Measurements from ENCODE around the gene MAGEA8.
"Not testable (repeated sequence)": the region's sequence is repeated elsewhere in the genome, so short reads cannot be mapped to it uniquely, and the experiment has no call there.

The MAGEA8 gene

DNA sequence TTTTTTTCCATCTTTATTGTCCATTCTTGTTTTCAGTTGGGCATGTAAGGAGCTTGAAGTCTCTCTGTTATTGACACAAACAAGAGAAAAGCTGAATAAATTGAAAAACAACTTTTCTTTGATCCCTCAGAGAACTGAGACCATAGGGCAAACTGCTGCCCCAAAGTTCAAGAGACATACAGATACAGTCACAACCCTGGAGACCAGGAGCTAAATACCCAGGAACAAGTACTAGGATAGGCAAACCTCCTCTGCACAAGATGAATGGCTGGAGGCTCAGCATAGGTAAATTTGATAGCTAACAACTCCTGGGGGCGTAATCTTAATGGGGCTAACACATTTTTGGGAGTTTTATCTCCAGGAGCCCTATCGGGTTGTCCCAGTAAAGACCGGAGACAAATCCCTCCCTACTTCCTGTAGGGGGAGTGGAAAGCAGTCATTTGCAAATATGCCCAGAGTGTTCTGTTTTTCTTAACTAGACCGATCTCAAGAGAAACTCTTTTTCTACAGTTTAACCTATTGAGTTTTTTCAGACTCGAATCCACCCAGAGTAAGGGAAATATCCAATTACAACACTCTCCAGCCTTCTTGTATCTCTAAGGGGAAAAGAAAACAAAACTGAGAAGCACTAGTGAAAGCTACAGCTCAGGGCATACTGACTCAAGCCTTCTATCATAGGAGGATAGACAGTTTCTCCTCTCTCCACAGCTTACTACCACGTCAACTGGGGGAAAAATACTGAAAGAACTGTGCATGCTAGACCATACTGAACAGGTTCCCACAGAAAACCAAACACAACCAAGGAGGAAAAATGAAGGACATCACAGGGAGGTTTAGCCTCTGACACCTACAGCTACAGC is 23.1 kb downstream of the MAGEA8 start:
- DNase-seq (ENCODE audit: low read depth, low spot score), result no peak

DNA sequence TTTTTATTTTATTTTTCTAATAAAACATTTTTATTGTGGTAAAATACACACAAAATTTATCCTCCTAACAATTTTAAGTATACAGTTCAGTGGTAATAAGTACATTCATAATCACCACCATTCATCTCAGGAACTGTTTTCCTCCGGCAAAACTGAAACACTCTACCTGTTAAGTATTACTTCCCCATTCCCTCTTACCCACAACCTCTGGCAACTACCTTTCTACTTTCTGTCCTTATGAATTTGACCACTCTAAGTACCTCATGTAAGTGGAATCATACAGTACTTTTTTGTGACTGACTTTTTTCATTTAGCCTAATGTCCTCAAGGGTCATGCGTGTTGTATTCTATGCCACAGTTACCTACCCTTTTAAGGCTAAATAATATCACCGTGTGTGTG is 27.3 kb downstream of the MAGEA8 start:
- no peak for DNase-seq (ENCODE audit: low read depth, low spot score)

DNA sequence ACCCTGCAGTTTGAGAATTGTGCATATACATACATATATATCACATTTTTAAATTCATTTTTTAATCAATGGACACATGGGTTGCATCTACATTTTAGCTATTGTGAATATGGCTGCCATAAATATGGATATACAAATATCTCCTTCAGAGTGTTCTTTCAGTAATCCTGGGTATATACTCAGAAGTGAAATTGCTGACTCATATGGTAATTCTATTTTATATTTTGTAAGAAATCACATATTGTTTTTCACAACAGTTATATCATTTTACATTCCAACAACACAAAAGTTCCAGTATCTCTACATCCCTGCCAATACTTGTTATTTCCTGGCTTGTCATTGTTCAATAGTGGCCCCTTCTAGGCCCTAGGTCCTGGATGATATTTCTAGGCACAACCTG is 27.7 kb downstream of the MAGEA8 start:
- DNase-seq (ENCODE audit: low read depth, low spot score), result no peak

DNA sequence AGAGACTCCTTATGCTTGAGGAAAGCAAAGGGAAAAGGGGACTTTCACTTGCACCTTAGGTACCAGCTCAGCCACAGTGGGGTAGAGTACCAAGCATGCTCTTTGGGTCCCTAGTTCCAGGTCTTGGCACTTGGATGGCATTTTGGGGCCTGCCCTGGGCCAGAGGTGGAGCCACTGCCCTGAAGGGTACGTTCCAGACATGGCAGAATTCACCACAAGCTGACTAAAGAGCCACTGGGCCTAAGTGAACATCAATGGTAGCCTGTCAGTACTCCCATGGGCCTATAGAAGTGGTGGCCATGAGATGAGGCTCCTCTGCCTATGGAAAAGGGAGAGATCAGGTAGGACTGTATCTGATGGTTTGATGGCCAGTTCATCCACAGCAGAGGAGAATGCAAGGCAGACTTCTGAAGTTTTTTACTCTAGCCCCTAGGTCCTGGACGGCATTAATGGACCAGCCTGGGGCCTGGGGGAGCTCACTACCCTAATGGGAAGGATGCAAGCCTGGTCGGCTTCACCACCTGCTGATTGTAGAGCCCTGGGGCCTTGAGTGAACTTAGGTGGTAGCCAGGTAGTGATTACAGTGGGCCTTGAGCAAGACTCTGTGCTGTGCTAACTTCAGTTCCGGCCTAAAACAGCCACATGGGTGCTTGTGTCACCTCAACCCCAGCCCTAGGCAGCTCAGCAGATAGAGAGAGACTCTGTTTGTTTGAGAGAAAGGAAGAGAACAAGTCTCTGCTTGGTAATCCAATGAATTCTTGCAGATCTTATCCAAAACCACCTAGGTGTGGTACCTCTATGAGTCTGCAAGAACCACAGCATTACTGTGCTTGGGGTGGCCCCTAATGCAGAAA is 28.6 kb downstream of the MAGEA8 start:
- no peak for DNase-seq (ENCODE audit: low read depth, low spot score)

DNA sequence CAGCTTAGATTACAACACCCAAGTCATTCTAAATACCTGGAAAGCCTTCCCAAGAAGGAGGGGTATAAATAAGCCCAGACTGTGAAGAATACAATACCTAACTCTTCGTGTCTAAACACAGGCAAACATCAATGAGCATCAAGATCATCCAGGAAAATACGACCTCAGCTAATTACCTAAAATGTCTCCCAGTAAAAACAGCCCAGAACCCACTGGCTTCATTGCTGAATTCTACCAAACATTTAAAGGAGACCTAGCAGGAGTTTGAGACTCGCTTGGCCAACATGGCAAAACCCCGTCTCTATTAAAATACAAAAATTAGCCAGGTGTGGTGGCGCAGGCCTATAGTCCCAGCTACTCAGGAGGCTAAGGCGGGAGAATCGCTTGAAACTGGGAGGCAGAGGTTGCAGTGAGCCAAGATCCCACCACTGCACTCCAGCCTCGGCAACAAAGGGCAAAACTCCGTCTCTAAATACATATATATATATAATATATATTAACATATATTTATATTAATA is 29.3 kb downstream of the MAGEA8 start:
- DNase-seq (ENCODE audit: low read depth, low spot score), result no peak

GRCh38 chrX:149916745-149917392 is 35.9 kb downstream of the MAGEA8 start:
- DNase-seq (ENCODE audit: low read depth, low spot score), result no peak

GRCh38 chrX:149923836-149924235 is 42.9 kb downstream of the MAGEA8 start:
- not testable (repeated sequence) for DNase-seq (ENCODE audit: low read depth, low spot score)

DNA sequence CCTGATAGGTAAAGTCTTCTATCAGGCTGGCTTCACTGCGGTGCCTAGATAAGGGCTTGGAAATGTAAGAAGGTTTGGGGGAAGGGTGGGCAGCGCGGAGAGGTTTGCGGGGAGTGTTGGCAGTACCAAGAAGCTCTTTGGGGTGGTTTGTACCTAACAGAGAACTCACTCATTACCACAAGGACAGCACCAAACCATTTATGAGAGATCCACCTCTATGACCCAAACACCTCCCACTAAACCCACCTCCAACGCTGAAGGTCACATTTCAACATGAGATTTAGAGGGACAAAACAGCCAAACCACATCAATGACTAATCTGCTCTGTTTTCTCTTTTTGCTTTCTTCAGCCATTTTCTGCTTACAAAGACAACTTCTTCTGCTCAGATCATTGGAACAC is 43.5 kb downstream of the MAGEA8 start:
- DNase-seq (ENCODE audit: low read depth, low spot score), result not testable (repeated sequence)

- not testable (repeated sequence) for DNase-seq (ENCODE audit: low read depth, low spot score)
Measured at GRCh38 chrX:149927245-149927963, 46.4 kb downstream of the MAGEA8 start.

GRCh38 chrX:149927964-149928258 is 46.9 kb downstream of the MAGEA8 start:
- not testable (repeated sequence) for DNase-seq (ENCODE audit: low read depth, low spot score)

DNA sequence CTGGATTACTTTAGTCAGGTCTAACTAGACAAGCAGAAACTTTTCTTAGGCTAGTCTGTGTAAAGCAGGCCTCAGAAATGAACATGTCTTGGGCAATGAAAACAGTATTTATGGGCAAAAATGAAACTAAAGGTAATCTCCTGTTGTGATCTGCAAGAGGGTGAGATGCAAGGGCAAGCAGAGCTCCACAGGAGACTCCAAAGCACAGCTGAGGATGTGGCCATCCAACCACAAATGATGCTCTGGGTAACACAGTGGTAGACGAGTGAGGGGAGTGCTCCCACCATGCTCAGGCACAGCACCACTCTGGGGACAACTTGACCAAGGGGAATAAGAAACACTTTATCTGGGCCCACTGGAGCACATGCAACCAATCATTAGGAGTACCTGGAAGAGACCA is 47.7 kb downstream of the MAGEA8 start:
- not testable (repeated sequence) for DNase-seq (ENCODE audit: low read depth, low spot score)

GRCh38 chrX:149929400-149929799 is 48.4 kb downstream of the MAGEA8 start, which contains the start of gene HSFX4:
TSS of gene HSFX4 (plus strand) at chrX:149929573. CDS start at chrX:149929645, 72 bp downstream.
- not testable (repeated sequence) for DNase-seq (ENCODE audit: low read depth, low spot score)

- DNase-seq (ENCODE audit: low read depth, low spot score), result not testable (repeated sequence)
Measured at GRCh38 chrX:149931355-149931754, 50.4 kb downstream of the MAGEA8 start.

DNA sequence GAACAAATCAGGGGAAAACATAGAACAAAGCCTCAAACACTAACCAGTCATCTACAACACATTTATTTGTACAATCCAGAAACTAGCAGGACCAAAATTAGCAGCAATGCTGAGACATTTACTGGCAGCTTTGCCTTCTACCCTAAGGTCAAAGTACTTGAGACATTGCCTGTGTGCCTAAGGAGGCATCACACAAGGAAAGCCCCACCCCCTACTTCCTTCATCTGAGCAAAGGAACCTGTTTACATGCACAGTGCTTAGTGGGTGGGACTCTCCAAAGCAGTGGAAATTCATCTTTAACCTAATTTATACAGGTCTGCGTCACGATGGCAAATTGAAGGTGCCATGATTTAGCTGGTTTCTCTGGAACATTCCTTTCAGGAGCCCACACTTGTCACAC is 51.2 kb downstream of the MAGEA8 start:
- not testable (repeated sequence) for DNase-seq (ENCODE audit: low read depth, low spot score)

- DNase-seq (ENCODE audit: low read depth, low spot score), result not testable (repeated sequence)
Measured at GRCh38 chrX:149932970-149933369, 52.0 kb downstream of the MAGEA8 start.

DNA sequence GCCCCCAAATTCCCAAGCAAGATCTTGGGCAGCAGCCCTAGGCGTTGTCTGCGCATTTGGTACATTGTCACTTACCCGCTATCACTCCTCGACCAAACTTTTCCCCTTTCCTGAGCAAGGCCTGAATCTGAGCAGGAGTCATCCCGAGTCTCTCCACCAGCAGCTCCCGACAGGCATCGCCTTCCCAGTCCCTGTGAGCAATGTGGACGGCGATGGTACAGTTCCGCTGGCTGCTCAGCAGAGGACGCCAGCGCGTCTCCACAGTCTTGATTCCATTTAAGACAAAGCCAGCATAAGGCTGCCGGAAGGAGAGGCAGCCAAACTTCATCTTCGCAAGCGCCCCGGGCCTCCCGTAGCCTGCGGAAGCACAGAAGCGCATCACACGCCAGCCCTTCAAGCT is 52.6 kb downstream of the MAGEA8 start:
- DNase-seq (ENCODE audit: low read depth, low spot score), result not testable (repeated sequence)
